ENCODE data around the gene DOK7.

- TF ChIP-seq POLR2AphosphoS5 (IDR thresholded peaks at IDR 0.05; ENCODE audit: borderline replicate concordance, low read depth, low read length) (no peak), EZH2 (IDR thresholded peaks at IDR 0.05) (no peak), FOXP2 (optimal IDR thresholded peaks at IDR 0.05; ENCODE audit: control extremely low read depth, extremely low read length, insufficient read depth) (no peak)
Observed at GRCh38 chr4:3468804-3469203, 5.7 kb downstream of the DOK7 start.
